ENCODE data around the gene FAT1.

The FAT1 gene

GRCh38 chr4:186737427-186737826 lies 13.8 kb upstream of the FAT1 start:
- no peaks in the 10 kb centered on the region for H3K9me2 ChIP-seq (replicated peaks; ENCODE audit: control insufficient read depth, low read length)
- no peaks in the 10 kb centered on the region for H3K36me3 ChIP-seq (ENCODE audit: control insufficient read depth, low read length)
- H3K79me2 ChIP-seq (ENCODE audit: control insufficient read depth, low read length): no peaks in the 10 kb centered on the region
- H4K20me1 ChIP-seq (ENCODE audit: control insufficient read depth, insufficient read depth, low read depth, low read length): no peaks in the 10 kb centered on the region
- H3K4me1 ChIP-seq (ENCODE audit: control insufficient read depth, low read length): no peaks in the 10 kb centered on the region
- no peaks in the 10 kb centered on the region for H3K9me3 ChIP-seq (ENCODE audit: control insufficient read depth, insufficient read depth, low read length)
- TF ChIP-seq EZH2phosphoT487 (IDR thresholded peaks at IDR 0.05; ENCODE audit: borderline replicate concordance, low read length): no peak
- TF ChIP-seq CTCF (IDR thresholded peaks at IDR 0.05; ENCODE audit: low read depth, low read length, poor library complexity, severe bottlenecking): no peak
- no peak overlapping the region for H3K27ac ChIP-seq (ENCODE audit: low read depth, low read length)
- H3K4me2 ChIP-seq (ENCODE audit: low read length): no peak overlapping the region
- no peaks in the 10 kb centered on the region for H3F3A ChIP-seq (ENCODE audit: control insufficient read depth, insufficient read depth)
- H3K4me3 ChIP-seq (ENCODE audit: low read length): no peak overlapping the region
- no peaks in the 10 kb centered on the region for H3K27me3 ChIP-seq (ENCODE audit: control insufficient read depth, low read length)

- Histone ChIP-seq H3K27ac (ENCODE audit: low read depth, low read length) (no peak overlapping the region), H3K36me3 (ENCODE audit: control insufficient read depth, low read length) (no peaks in the 10 kb centered on the region), H3K4me1 (ENCODE audit: control insufficient read depth, low read length) (no peaks in the 10 kb centered on the region), H3K9me3 (ENCODE audit: control insufficient read depth, insufficient read depth, low read length) (no peaks in the 10 kb centered on the region), H4K20me1 (ENCODE audit: control insufficient read depth, insufficient read depth, low read depth, low read length) (no peaks in the 10 kb centered on the region), H3K9me2 (replicated peaks; ENCODE audit: control insufficient read depth, low read length) (no peaks in the 10 kb centered on the region), H3K4me3 (ENCODE audit: low read length) (no peak overlapping the region), H3K79me2 (ENCODE audit: control insufficient read depth, low read length) (no peaks in the 10 kb centered on the region), H3K4me2 (ENCODE audit: low read length) (no peak overlapping the region), H3F3A (ENCODE audit: control insufficient read depth, insufficient read depth) (no peaks in the 10 kb centered on the region), H3K27me3 (ENCODE audit: control insufficient read depth, low read length) (no peaks in the 10 kb centered on the region)
- TF ChIP-seq EZH2phosphoT487 (IDR thresholded peaks at IDR 0.05; ENCODE audit: borderline replicate concordance, low read length): no peak
- no peak for TF ChIP-seq CTCF (IDR thresholded peaks at IDR 0.05; ENCODE audit: low read depth, low read length, poor library complexity, severe bottlenecking)
Measured at GRCh38 chr4:186736466-186736865, 12.8 kb upstream of the FAT1 start.

- H3K9me3 ChIP-seq (ENCODE audit: control insufficient read depth, insufficient read depth, low read length): no peaks in the 10 kb centered on the region
- no peak overlapping the region for H3K4me3 ChIP-seq (ENCODE audit: low read length)
- no peak overlapping the region for H3K27ac ChIP-seq (ENCODE audit: low read depth, low read length)
Measured at GRCh38 chr4:186734251-186734650, 10.6 kb upstream of the FAT1 start.

More at GRCh38 chr4:186734251-186734650, 10.6 kb upstream of the FAT1 start:
- Histone ChIP-seq H3K79me2 (ENCODE audit: control insufficient read depth, low read length) (no peaks in the 10 kb centered on the region), H3K9me2 (replicated peaks; ENCODE audit: control insufficient read depth, low read length) (no peaks in the 10 kb centered on the region), H3K27me3 (ENCODE audit: control insufficient read depth, low read length) (no peaks in the 10 kb centered on the region), H3F3A (ENCODE audit: control insufficient read depth, insufficient read depth) (no peaks in the 10 kb centered on the region), H3K4me1 (ENCODE audit: control insufficient read depth, low read length) (no peaks in the 10 kb centered on the region), H3K4me2 (ENCODE audit: low read length) (no peak overlapping the region), H4K20me1 (ENCODE audit: control insufficient read depth, insufficient read depth, low read depth, low read length) (no peaks in the 10 kb centered on the region), H3K36me3 (ENCODE audit: control insufficient read depth, low read length) (no peaks in the 10 kb centered on the region)
- no peak for TF ChIP-seq EZH2phosphoT487 (IDR thresholded peaks at IDR 0.05; ENCODE audit: borderline replicate concordance, low read length)
- TF ChIP-seq CTCF (IDR thresholded peaks at IDR 0.05; ENCODE audit: low read depth, low read length, poor library complexity, severe bottlenecking): no peak

All from DOHH2 (cell line).